ENCODE data around the gene GOLGA6A. TPM values are rescaled to one million over a fixed set of nuclear protein-coding genes. Genes with fewer than 3 reads are reported as not detected.

Gene GOLGA6A
- total RNA-seq, 1 experiment from 2014 or later: 1.0 TPM

DNA sequence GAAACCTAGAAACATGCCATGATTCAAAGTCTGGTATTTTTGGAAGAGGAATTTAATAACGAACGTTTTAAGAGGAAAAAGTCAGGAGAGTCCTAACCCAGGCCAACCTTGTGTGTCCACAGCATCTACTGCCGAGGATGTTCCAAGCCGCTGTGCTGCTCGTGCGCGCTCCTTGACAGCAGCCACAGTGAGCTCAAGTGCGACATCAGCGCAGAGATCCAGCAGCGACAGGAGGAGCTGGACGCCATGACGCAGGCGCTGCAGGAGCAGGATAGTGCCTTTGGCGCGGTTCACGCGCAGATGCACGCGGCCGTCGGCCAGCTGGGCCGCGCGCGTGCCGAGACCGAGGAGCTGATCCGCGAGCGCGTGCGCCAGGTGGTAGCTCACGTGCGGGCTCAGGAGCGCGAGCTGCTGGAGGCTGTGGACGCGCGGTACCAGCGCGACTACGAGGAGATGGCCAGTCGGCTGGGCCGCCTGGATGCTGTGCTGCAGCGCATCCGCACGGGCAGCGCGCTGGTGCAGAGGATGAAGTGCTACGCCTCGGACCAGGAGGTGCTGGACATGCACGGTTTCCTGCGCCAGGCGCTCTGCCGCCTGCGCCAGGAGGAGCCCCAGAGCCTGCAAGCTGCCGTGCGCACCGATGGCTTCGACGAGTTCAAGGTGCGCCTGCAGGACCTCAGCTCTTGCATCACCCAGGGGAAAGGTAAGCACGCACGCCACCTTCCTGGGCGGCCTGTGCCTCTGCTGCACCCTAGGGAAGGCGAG, 59.5 kb downstream of the GOLGA6A start:
- in situ Hi-C loops (cut with HindIII; ENCODE audit: low pct_unique_long_range_greater_than_20kb, low sequenced_read_pairs): no loop called here
- no peak for DNase-seq (ENCODE audit: low read depth)

Other genes with a start within 250 kb of the GOLGA6A start
- gene TBC1D21, start 209.0 kb downstream of the GOLGA6A start, total RNA-seq (2014; rRNA removed; shearing (Covaris generic); ENCODE audit: low replicate concordance): not detected in 2 replicates
- 22.7 and 27.1 TPM in 2 replicates for gene LOXL1, start 156.1 kb downstream of the GOLGA6A start, total RNA-seq (2014; rRNA removed; shearing (Covaris generic); ENCODE audit: low replicate concordance)
- gene STOML1, start 90.3 kb downstream of the GOLGA6A start, total RNA-seq (2014; rRNA removed; shearing (Covaris generic); ENCODE audit: low replicate concordance): 24.1 and 33.0 TPM in 2 replicates
- gene PML, start 87.8 kb downstream of the GOLGA6A start, total RNA-seq (2014; rRNA removed; shearing (Covaris generic); ENCODE audit: low replicate concordance): 20.6 and 22.2 TPM in 2 replicates
- gene ISLR2, start 48.0 kb upstream of the GOLGA6A start, total RNA-seq (2014; rRNA removed; shearing (Covaris generic); ENCODE audit: low replicate concordance): 0.23 and 1.4 TPM in 2 replicates
- not detected in 2 replicates for gene ISLR, start 91.2 kb upstream of the GOLGA6A start, total RNA-seq (2014; rRNA removed; shearing (Covaris generic); ENCODE audit: low replicate concordance)
- gene STRA6, start 120.2 kb upstream of the GOLGA6A start, total RNA-seq (2014; rRNA removed; shearing (Covaris generic); ENCODE audit: low replicate concordance): 14.9 and 17.7 TPM in 2 replicates
- 0.84 and 2.6 TPM in 2 replicates for gene CCDC33, start 153.8 kb upstream of the GOLGA6A start, total RNA-seq (2014; rRNA removed; shearing (Covaris generic); ENCODE audit: low replicate concordance)

Data from Caki2 (cell line).